WTC11 (cell line): Measurements from ENCODE around the gene WSCD2. TPM values are rescaled to one million over a fixed set of nuclear protein-coding genes. Genes with fewer than 3 reads are reported as not detected.

Experiments
- ATAC-seq: fragments of 200-7000 bp; cut with Tn5 transposase; 2 replicates; pipeline ENCODE4 v1.10.0; 2021; ENCODE audit warnings: mild to moderate bottlenecking, moderate library complexity
- CTCF ChIA-PET: fragments of 300-600 bp; sonication (Branson Sonifier 250); formaldehyde crosslinking; loops from one replicate; lab custom pipeline; 2021; ENCODE audit warnings: antibody characterized with exemption; lab: Charles Lee
- POLR2A ChIA-PET: fragments of 350-600 bp; sonication (Branson Sonifier 250); formaldehyde crosslinking; loops from one replicate; lab custom pipeline; 2021; ENCODE audit warnings: antibody characterized with exemption; lab: Charles Lee
- DNase-seq: peaks from one replicate; pipeline ENCODE4 v3.0.0; 2021; ENCODE audit warnings: low spot score
- H3K27ac Mint-ChIP-seq: 2 replicates; pipeline ENCODE4 v1.8.0; 2021; ENCODE audit warnings: mixed read lengths
- H3K27me3 Mint-ChIP-seq: 2 replicates; pipeline ENCODE4 v1.8.0; 2021; ENCODE audit warnings: low read depth, mild to moderate bottlenecking, moderate library complexity, mixed read lengths
- H3K36me3 Mint-ChIP-seq: 2 replicates; pipeline ENCODE4 v1.8.0; 2021; ENCODE audit warnings: mixed read lengths
- H3K4me1 Mint-ChIP-seq: 2 replicates; pipeline ENCODE4 v1.8.0; 2022; ENCODE audit warnings: mixed read lengths
- H3K4me3 Mint-ChIP-seq: 2 replicates; pipeline ENCODE4 v1.8.0; 2021; ENCODE audit warnings: mild to moderate bottlenecking, moderate library complexity, mixed read lengths
- H3K9me3 Mint-ChIP-seq: 2 replicates; pipeline ENCODE4 v1.8.0; 2021; ENCODE audit warnings: mixed read lengths
- AFF4 ChIP-seq: sonication (generic); formaldehyde crosslinking; IDR thresholded peaks from 2 replicates; pipeline ENCODE4 v1.8.1; 2023; ENCODE audit warnings: mild to moderate bottlenecking, missing genetic modification reagents, borderline replicate concordance
- CDX4 ChIP-seq: fragments of 250-450 bp; sonication (Bioruptor Pico); IDR thresholded peaks from 2 replicates; pipeline ENCODE4 v1.9.0; 2021; ENCODE audit warnings: moderate library complexity, mild to moderate bottlenecking, inconsistent platforms, borderline replicate concordance
- FOXJ3 ChIP-seq: sonication (generic); formaldehyde crosslinking; IDR thresholded peaks from 2 replicates; pipeline ENCODE4 v1.9.0; 2021; ENCODE audit warnings: missing genetic modification reagents, mild to moderate bottlenecking, borderline replicate concordance
- FOXP4 ChIP-seq: sonication (generic); formaldehyde crosslinking; IDR thresholded peaks from 2 replicates; pipeline ENCODE4 v1.8.0; 2022; ENCODE audit warnings: mild to moderate bottlenecking, missing genetic modification reagents
- HMGXB4 ChIP-seq: sonication (generic); formaldehyde crosslinking; IDR thresholded peaks from 2 replicates; pipeline ENCODE4 v1.8.1; 2023; ENCODE audit warnings: mild to moderate bottlenecking, moderate library complexity, missing genetic modification reagents
- IRF1 ChIP-seq: sonication (generic); formaldehyde crosslinking; IDR thresholded peaks from 2 replicates; pipeline ENCODE4 v1.8.0; 2023; ENCODE audit warnings: missing genetic modification reagents
- SMAD3 ChIP-seq: sonication (generic); formaldehyde crosslinking; IDR thresholded peaks from 2 replicates; pipeline ENCODE4 v1.8.0; 2022; ENCODE audit warnings: missing genetic modification reagents, mild to moderate bottlenecking, borderline replicate concordance
- SMAD4 ChIP-seq: sonication (generic); formaldehyde crosslinking; IDR thresholded peaks from 2 replicates; pipeline ENCODE4 v1.8.0; 2022; ENCODE audit warnings: mild to moderate bottlenecking, missing genetic modification reagents
- SP1 ChIP-seq: sonication (generic); formaldehyde crosslinking; conservative IDR thresholded peaks from 2 replicates; pipeline ENCODE4 v1.8.1; 2022; ENCODE audit warnings: missing genetic modification reagents
- ZNF232 ChIP-seq: sonication (generic); formaldehyde crosslinking; IDR thresholded peaks from 2 replicates; pipeline ENCODE4 v1.8.0; 2022; ENCODE audit warnings: mild to moderate bottlenecking, missing genetic modification reagents
- ZNF396 ChIP-seq: fragments of 250-450 bp; sonication (Bioruptor Pico); IDR thresholded peaks from 2 replicates; pipeline ENCODE4 v1.8.0; 2021; ENCODE audit warnings: mild to moderate bottlenecking, moderate library complexity, borderline replicate concordance
- ZNF416 ChIP-seq: fragments of 250-450 bp; sonication (Bioruptor Pico); IDR thresholded peaks from 2 replicates; pipeline ENCODE4 v1.9.0; 2021; ENCODE audit warnings: mild to moderate bottlenecking, inconsistent platforms
- total RNA-seq: library from RNA; stranded (reverse); gene quantifications from 3 replicates; pipeline ENCODE4 v1.2.3, GENCODE V29; 2021
- TF ChIP-seq, protein P1 (sequence below): sonication (generic); formaldehyde crosslinking; IDR thresholded peaks from 2 replicates; pipeline ENCODE4 v1.8.1; 2022; ENCODE audit warnings: low read depth, missing genetic modification reagents, borderline replicate concordance
- TF ChIP-seq, protein P2 (sequence below): sonication (generic); formaldehyde crosslinking; IDR thresholded peaks from 2 replicates; pipeline ENCODE4 v1.8.1; 2022; ENCODE audit warnings: mild to moderate bottlenecking, moderate library complexity, missing genetic modification reagents

The WSCD2 gene
- total RNA-seq, 1 experiment from 2014 or later: 1.1 TPM

- no peak overlapping the region for H3K4me3 Mint-ChIP-seq
- H3K9me3 Mint-ChIP-seq: peaks cover 11% of the 10 kb centered on the region
- no peak for DNase-seq
- H3K36me3 Mint-ChIP-seq: peaks cover 7% of the 10 kb centered on the region
- H3K4me1 Mint-ChIP-seq: no peaks in the 10 kb centered on the region
- POLR2A ChIA-PET: no interaction called here
- no peak overlapping the region for H3K27ac Mint-ChIP-seq
- TF ChIP-seq SMAD4 (no peak), FOXJ3 (no peak), IRF1 (CRISPR knock-in tag) (no peak), SP1 (CRISPR knock-in tag) (no peak), SMAD3 (CRISPR knock-in tag) (no peak), ZNF396 (no peak), AFF4 (no peak), FOXP4 (CRISPR knock-in tag) (no peak), CDX4 (CRISPR knock-in tag) (no peak), ZNF232 (CRISPR knock-in tag) (no peak), HMGXB4 (CRISPR knock-in tag) (no peak), ZNF416 (CRISPR knock-in tag) (no peak)
- TF ChIP-seq, protein P1, sequence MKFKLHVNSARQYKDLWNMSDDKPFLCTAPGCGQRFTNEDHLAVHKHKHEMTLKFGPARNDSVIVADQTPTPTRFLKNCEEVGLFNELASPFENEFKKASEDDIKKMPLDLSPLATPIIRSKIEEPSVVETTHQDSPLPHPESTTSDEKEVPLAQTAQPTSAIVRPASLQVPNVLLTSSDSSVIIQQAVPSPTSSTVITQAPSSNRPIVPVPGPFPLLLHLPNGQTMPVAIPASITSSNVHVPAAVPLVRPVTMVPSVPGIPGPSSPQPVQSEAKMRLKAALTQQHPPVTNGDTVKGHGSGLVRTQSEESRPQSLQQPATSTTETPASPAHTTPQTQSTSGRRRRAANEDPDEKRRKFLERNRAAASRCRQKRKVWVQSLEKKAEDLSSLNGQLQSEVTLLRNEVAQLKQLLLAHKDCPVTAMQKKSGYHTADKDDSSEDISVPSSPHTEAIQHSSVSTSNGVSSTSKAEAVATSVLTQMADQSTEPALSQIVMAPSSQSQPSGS: no peak
- TF ChIP-seq, protein P2, sequence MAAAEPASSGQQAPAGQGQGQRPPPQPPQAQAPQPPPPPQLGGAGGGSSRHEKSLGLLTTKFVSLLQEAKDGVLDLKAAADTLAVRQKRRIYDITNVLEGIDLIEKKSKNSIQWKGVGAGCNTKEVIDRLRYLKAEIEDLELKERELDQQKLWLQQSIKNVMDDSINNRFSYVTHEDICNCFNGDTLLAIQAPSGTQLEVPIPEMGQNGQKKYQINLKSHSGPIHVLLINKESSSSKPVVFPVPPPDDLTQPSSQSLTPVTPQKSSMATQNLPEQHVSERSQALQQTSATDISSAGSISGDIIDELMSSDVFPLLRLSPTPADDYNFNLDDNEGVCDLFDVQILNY (CRISPR knock-in tag): no peak
- ATAC-seq: no peak
- no peaks in the 10 kb centered on the region; the same call in 1 of the 2 replicates for H3K27me3 Mint-ChIP-seq
- CTCF ChIA-PET: interaction anchor here (1.6 kb wide), 1 partner anchor 209 kb away, joined by 3 read pairs; no protein-coding TSS in a partner anchor
Observed at GRCh38 chr12:108199106-108199505, 70.0 kb downstream of the WSCD2 start.
